Progenitor cell of endocrine pancreas (in vitro differentiated cells): Measurements from ENCODE around the gene FXYD4. TPM values are rescaled to one million over a fixed set of nuclear protein-coding genes. Genes with fewer than 3 reads are reported as not detected.

Experiments
- DNase-seq: peaks from one replicate; pipeline ENCODE4 v3.0.0; 2021; ENCODE audit warnings: low spot score; ENCODE audit not compliant: unreplicated experiment
- H3K27ac Mint-ChIP-seq: 2 replicates; pipeline ENCODE4 v1.8.0; 2021; ENCODE audit warnings: mild to moderate bottlenecking, moderate library complexity, mixed read lengths
- H3K27me3 Mint-ChIP-seq: 2 replicates; pipeline ENCODE4 v1.8.0; 2021; ENCODE audit warnings: mixed read lengths
- H3K36me3 Mint-ChIP-seq: 2 replicates; pipeline ENCODE4 v1.8.0; 2022; ENCODE audit warnings: mixed read lengths; ENCODE audit not compliant: insufficient read depth
- H3K4me1 Mint-ChIP-seq: 2 replicates; pipeline ENCODE4 v1.8.0; 2021; ENCODE audit warnings: low read depth, mixed read lengths
- H3K4me3 Mint-ChIP-seq: 2 replicates; pipeline ENCODE4 v1.8.0; 2021; ENCODE audit warnings: low read depth, mild to moderate bottlenecking, moderate library complexity, mixed read lengths
- H3K9me3 Mint-ChIP-seq: 2 replicates; pipeline ENCODE4 v1.8.0; 2021; ENCODE audit warnings: low read depth, mixed read lengths
- total RNA-seq: library from RNA; stranded (reverse); gene quantifications from 2 replicates; pipeline ENCODE4 v1.2.1, GENCODE V29; 2021
- TF ChIP-seq, protein P1 (sequence below): fragments of 200-600 bp; sonication (generic); IDR thresholded peaks from one replicate; pipeline ENCODE4 v1.5.0; 2021; ENCODE audit warnings: antibody characterized with exemption, mild to moderate bottlenecking; ENCODE audit not compliant: unreplicated experiment

FXYD4 gene
- total RNA-seq, 1 donor from 2014 or later = not detected

GRCh38 chr10:43370671-43371215, 693 bp upstream of the FXYD4 start:
- peaks cover 13% of the 10 kb centered on the region for H3K4me1 Mint-ChIP-seq
- no peaks in the 10 kb centered on the region for H3K9me3 Mint-ChIP-seq
- H3K27ac Mint-ChIP-seq = no peak overlapping the region
- H3K36me3 Mint-ChIP-seq = no peaks in the 10 kb centered on the region
- H3K4me3 Mint-ChIP-seq = no peak overlapping the region
- DNase-seq = no peak
- TF ChIP-seq, protein P1, sequence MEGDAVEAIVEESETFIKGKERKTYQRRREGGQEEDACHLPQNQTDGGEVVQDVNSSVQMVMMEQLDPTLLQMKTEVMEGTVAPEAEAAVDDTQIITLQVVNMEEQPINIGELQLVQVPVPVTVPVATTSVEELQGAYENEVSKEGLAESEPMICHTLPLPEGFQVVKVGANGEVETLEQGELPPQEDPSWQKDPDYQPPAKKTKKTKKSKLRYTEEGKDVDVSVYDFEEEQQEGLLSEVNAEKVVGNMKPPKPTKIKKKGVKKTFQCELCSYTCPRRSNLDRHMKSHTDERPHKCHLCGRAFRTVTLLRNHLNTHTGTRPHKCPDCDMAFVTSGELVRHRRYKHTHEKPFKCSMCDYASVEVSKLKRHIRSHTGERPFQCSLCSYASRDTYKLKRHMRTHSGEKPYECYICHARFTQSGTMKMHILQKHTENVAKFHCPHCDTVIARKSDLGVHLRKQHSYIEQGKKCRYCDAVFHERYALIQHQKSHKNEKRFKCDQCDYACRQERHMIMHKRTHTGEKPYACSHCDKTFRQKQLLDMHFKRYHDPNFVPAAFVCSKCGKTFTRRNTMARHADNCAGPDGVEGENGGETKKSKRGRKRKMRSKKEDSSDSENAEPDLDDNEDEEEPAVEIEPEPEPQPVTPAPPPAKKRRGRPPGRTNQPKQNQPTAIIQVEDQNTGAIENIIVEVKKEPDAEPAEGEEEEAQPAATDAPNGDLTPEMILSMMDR = no peak
- no peaks in the 10 kb centered on the region for H3K27me3 Mint-ChIP-seq

GRCh38 chr10:43372765-43373361, 1.4 kb downstream of the FXYD4 start:
- no peaks in the 10 kb centered on the region for H3K9me3 Mint-ChIP-seq
- TF ChIP-seq, protein P1 = no peak
- no peak overlapping the region for H3K4me3 Mint-ChIP-seq
- no peak for DNase-seq
- no peak overlapping the region for H3K27ac Mint-ChIP-seq
- no peaks in the 10 kb centered on the region for H3K27me3 Mint-ChIP-seq
- H3K36me3 Mint-ChIP-seq = no peaks in the 10 kb centered on the region
- H3K4me1 Mint-ChIP-seq = peaks cover 18% of the 10 kb centered on the region

- Mint-ChIP-seq H3K27me3 (no peaks in the 10 kb centered on the region), H3K27ac (peak overlapping the region; percentile 49), H3K4me3 (no peak overlapping the region), H3K36me3 (no peaks in the 10 kb centered on the region), H3K9me3 (no peaks in the 10 kb centered on the region), H3K4me1 (peaks cover 20% of the 10 kb centered on the region)
- TF ChIP-seq, protein P1 = no peak
- no peak for DNase-seq
Observed at GRCh38 chr10:43373461-43373860, 2.0 kb downstream of the FXYD4 start.

- no peaks in the 10 kb centered on the region for H3K27me3 Mint-ChIP-seq
- TF ChIP-seq, protein P1 = no peak
- no peak overlapping the region for H3K4me3 Mint-ChIP-seq
- H3K4me1 Mint-ChIP-seq = peaks cover 20% of the 10 kb centered on the region
- no peak overlapping the region for H3K27ac Mint-ChIP-seq
- DNase-seq = no peak
- no peaks in the 10 kb centered on the region for H3K9me3 Mint-ChIP-seq
- H3K36me3 Mint-ChIP-seq = no peaks in the 10 kb centered on the region
Observed at GRCh38 chr10:43374194-43374593, 2.8 kb downstream of the FXYD4 start.

DNA sequence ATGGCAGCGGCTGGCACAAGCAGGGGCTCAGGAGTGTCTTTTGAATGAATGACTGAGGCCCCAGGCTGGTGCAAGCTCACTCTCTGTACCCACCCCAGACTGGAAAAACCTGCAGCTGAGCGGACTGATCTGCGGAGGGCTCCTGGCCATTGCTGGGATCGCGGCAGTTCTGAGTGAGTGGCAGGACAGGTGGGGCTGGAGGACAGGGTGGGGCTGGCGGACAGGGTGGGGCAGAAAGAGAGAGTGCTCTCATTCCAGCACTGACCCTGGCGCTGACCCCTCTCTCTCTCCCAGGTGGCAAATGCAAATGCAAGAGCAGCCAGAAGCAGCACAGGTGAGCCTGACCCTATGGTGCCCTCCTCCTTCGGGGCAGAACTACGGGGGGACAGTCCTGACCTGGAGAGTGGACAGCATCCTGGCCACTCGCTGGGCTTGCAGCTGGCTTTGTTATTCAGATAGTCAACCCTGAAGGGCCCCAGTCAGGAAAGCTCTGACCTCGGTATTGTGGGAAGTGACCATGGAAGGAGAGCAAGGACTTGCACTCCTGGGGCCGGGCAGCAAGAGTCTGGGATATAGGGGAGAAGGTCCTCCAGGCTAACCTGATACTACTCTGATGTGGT, 4.1 kb downstream of the FXYD4 start:
- H3K27ac Mint-ChIP-seq = peak overlapping the region; percentile 73
- H3K4me3 Mint-ChIP-seq = no peak overlapping the region

More for the DNA sequence above, 4.1 kb downstream of the FXYD4 start:
- peaks cover 20% of the 10 kb centered on the region for H3K4me1 Mint-ChIP-seq
- H3K27me3 Mint-ChIP-seq = no peaks in the 10 kb centered on the region
- TF ChIP-seq, protein P1 = no peak
- no peaks in the 10 kb centered on the region for H3K36me3 Mint-ChIP-seq
- no peak for DNase-seq
- no peaks in the 10 kb centered on the region for H3K9me3 Mint-ChIP-seq
